Vagina (tissue), 2 donors: ENCODE results near the gene FOXN1.

Experiments used
- POLR2A ChIP-seq, 2 donors: fragments of 450-650 bp; IDR thresholded peaks; one replicate each; pipeline ENCODE4 v1.6.1; 2017; ENCODE audit warnings: antibody characterized with exemption in 2 of 2, mild to moderate bottlenecking in 2 of 2, moderate library complexity in 2 of 2
- POLR2AphosphoS5 ChIP-seq, 2 donors: sonication (generic); formaldehyde crosslinking; IDR thresholded peaks; one replicate each; pipeline ENCODE4 v1.9.0; 2017; ENCODE audit warnings: antibody characterized with exemption in 2 of 2, mild to moderate bottlenecking in 2 of 2, low read depth in 1 of 2; ENCODE audit not compliant: insufficient read depth in 1 of 2
- TF ChIP-seq, protein P1 (sequence below), 3 experiments: fragments of 450-650 bp in 2 of 3; fragments of 200-600 bp in 1 of 3; sonication (generic) in 1 of 3; IDR thresholded peaks; one replicate each; pipeline ENCODE4 v1.5.1; 2017 to 2019; ENCODE audit warnings: antibody characterized with exemption in 3 of 3, mild to moderate bottlenecking in 2 of 3, moderate library complexity in 2 of 3

DNA sequence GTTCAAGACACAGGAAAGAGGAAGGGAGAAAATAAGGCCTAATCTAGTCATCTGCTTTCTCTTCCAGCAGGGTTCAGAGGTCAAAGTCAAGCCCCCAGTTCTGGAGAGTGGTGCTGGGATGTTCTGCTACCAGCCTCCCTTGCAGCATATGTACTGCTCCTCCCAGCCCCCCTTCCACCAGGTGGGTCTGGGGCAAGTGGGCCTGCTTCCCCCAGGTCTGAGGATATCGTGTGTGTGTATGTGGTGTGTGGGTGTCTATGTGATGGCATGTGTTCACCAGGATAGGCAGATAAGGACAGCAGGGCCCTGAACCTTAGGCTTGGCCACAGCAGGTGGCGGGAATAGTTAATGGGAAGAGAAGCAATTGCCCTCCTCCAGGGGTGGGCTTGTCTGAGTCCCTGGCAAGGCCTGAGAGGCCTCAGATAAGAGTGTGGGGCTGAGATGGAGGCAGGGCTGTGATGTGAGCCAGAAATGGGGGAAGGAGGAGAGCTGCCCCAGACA, 21.1 kb downstream of the FOXN1 start:
- TF ChIP-seq, protein P1, sequence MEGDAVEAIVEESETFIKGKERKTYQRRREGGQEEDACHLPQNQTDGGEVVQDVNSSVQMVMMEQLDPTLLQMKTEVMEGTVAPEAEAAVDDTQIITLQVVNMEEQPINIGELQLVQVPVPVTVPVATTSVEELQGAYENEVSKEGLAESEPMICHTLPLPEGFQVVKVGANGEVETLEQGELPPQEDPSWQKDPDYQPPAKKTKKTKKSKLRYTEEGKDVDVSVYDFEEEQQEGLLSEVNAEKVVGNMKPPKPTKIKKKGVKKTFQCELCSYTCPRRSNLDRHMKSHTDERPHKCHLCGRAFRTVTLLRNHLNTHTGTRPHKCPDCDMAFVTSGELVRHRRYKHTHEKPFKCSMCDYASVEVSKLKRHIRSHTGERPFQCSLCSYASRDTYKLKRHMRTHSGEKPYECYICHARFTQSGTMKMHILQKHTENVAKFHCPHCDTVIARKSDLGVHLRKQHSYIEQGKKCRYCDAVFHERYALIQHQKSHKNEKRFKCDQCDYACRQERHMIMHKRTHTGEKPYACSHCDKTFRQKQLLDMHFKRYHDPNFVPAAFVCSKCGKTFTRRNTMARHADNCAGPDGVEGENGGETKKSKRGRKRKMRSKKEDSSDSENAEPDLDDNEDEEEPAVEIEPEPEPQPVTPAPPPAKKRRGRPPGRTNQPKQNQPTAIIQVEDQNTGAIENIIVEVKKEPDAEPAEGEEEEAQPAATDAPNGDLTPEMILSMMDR (IDR thresholded peaks at IDR 0.05): no peak
- TF ChIP-seq POLR2A (IDR thresholded peaks at IDR 0.05): no peak
- TF ChIP-seq POLR2AphosphoS5 (IDR thresholded peaks at IDR 0.05; ENCODE audit: insufficient read depth in 1 of 2, low read depth in 1 of 2): no peak
